ENCODE data around the gene PIP5K1C. TPM values are rescaled to one million over a fixed set of nuclear protein-coding genes. Genes with fewer than 3 reads are reported as not detected.

The PIP5K1C gene
- total RNA-seq, 1 experiment from 2014 or later: 35.5 TPM

GRCh38 chr19:3720349-3720917 lies 20.2 kb upstream of the PIP5K1C start:
- H3K27me3 ChIP-seq (replicated peaks; ENCODE audit: insufficient read depth, low read depth, low read length, poor library complexity): peaks cover 21% of the 10 kb centered on the region
- TF ChIP-seq CTCF (conservative IDR thresholded peaks at IDR 0.05; ENCODE audit: low read depth, low read length): no peak
- TF ChIP-seq EZH2 (IDR thresholded peaks at IDR 0.05; ENCODE audit: borderline replicate concordance, low read depth, low read length, poor library complexity, severe bottlenecking): no peak
- POLR2A ChIA-PET (ENCODE audit: low non-redundant PET): no interaction called here
- H3K4me1 ChIP-seq (ENCODE audit: insufficient read depth, low read length, poor library complexity, severe bottlenecking): peaks cover 4% of the 10 kb centered on the region
- H3K36me3 ChIP-seq (ENCODE audit: insufficient read depth, low read length, poor library complexity, severe bottlenecking): no peaks in the 10 kb centered on the region
- no peak overlapping the region for H3K27ac ChIP-seq (ENCODE audit: low read depth, low read length, poor library complexity, severe bottlenecking)
- intact Hi-C loops (cut with micrococcal nuclease; ENCODE audit: unreplicated experiment): no loop called here
- DNase-seq (ENCODE audit: low spot score): no peak
- H3K9me3 ChIP-seq (ENCODE audit: low read depth, low read length, poor library complexity, severe bottlenecking): no peaks in the 10 kb centered on the region
- no peak overlapping the region for H3K4me3 ChIP-seq (ENCODE audit: low read depth, low read length, poor library complexity, severe bottlenecking)
- BruUV-seq (replicated peaks): no TSS peak
- CTCF ChIA-PET: no interaction called here

GRCh38 chr19:3719868-3720267 lies 19.6 kb upstream of the PIP5K1C start:
- DNase-seq (ENCODE audit: low spot score): no peak
- Histone ChIP-seq H3K27me3 (replicated peaks; ENCODE audit: insufficient read depth, low read depth, low read length, poor library complexity) (peaks cover 21% of the 10 kb centered on the region), H3K36me3 (ENCODE audit: insufficient read depth, low read length, poor library complexity, severe bottlenecking) (no peaks in the 10 kb centered on the region), H3K4me1 (ENCODE audit: insufficient read depth, low read length, poor library complexity, severe bottlenecking) (peaks cover 4% of the 10 kb centered on the region), H3K9me3 (ENCODE audit: low read depth, low read length, poor library complexity, severe bottlenecking) (no peaks in the 10 kb centered on the region), H3K27ac (ENCODE audit: low read depth, low read length, poor library complexity, severe bottlenecking) (no peak overlapping the region), H3K4me3 (ENCODE audit: low read depth, low read length, poor library complexity, severe bottlenecking) (no peak overlapping the region)
- ChIA-PET CTCF (no interaction called here), POLR2A (ENCODE audit: low non-redundant PET) (no interaction called here)
- TF ChIP-seq CTCF (conservative IDR thresholded peaks at IDR 0.05; ENCODE audit: low read depth, low read length) (no peak), EZH2 (IDR thresholded peaks at IDR 0.05; ENCODE audit: borderline replicate concordance, low read depth, low read length, poor library complexity, severe bottlenecking) (no peak)
- no TSS peak for BruUV-seq (replicated peaks)
- intact Hi-C loops (cut with micrococcal nuclease; ENCODE audit: unreplicated experiment): no loop called here

GRCh38 chr19:3716147-3716668 lies 15.9 kb upstream of the PIP5K1C start:
- intact Hi-C loops (cut with micrococcal nuclease; ENCODE audit: unreplicated experiment): no loop called here
- BruUV-seq (replicated peaks): no TSS peak
- TF ChIP-seq CTCF (conservative IDR thresholded peaks at IDR 0.05; ENCODE audit: low read depth, low read length) (no peak), EZH2 (IDR thresholded peaks at IDR 0.05; ENCODE audit: borderline replicate concordance, low read depth, low read length, poor library complexity, severe bottlenecking) (no peak)
- DNase-seq (ENCODE audit: low spot score): no peak
- Histone ChIP-seq H3K4me1 (ENCODE audit: insufficient read depth, low read length, poor library complexity, severe bottlenecking) (no peaks in the 10 kb centered on the region), H3K9me3 (ENCODE audit: low read depth, low read length, poor library complexity, severe bottlenecking) (no peaks in the 10 kb centered on the region), H3K27me3 (replicated peaks; ENCODE audit: insufficient read depth, low read depth, low read length, poor library complexity) (peaks cover 3% of the 10 kb centered on the region), H3K36me3 (ENCODE audit: insufficient read depth, low read length, poor library complexity, severe bottlenecking) (no peaks in the 10 kb centered on the region), H3K4me3 (ENCODE audit: low read depth, low read length, poor library complexity, severe bottlenecking) (no peak overlapping the region), H3K27ac (ENCODE audit: low read depth, low read length, poor library complexity, severe bottlenecking) (no peak overlapping the region)
- CTCF ChIA-PET: interaction anchor here (0.6 kb wide), 1 partner anchor 13 kb away, joined by 4 read pairs; no protein-coding TSS in a partner anchor
- POLR2A ChIA-PET (ENCODE audit: low non-redundant PET): no interaction called here
